HFFc6 (cell line): ENCODE measurements around the gene THSD4. TPM values are rescaled to one million over a fixed set of nuclear protein-coding genes. Genes with fewer than 3 reads are reported as not detected.

Experiments
- DNase-seq: peaks from one replicate; pipeline ENCODE4 v3.0.0-alpha.2; 2018
- H3K27ac Mint-ChIP-seq: 2 replicates; pipeline ENCODE4 v1.8.0; 2020; ENCODE audit warnings: mild to moderate bottlenecking, mixed read lengths
- H3K27me3 Mint-ChIP-seq: 2 replicates; pipeline ENCODE4 v1.8.0; 2021; ENCODE audit warnings: mild to moderate bottlenecking, moderate library complexity, mixed read lengths; ENCODE audit not compliant: insufficient read depth
- H3K36me3 Mint-ChIP-seq: 2 replicates; pipeline ENCODE4 v1.8.0; 2021; ENCODE audit warnings: low read depth, mixed read lengths
- H3K4me1 Mint-ChIP-seq: 2 replicates; pipeline ENCODE4 v1.8.0; 2020; ENCODE audit warnings: low read depth, mixed read lengths
- H3K4me3 Mint-ChIP-seq: 2 replicates; pipeline ENCODE4 v1.8.0; 2020; ENCODE audit warnings: mild to moderate bottlenecking, moderate library complexity, mixed read lengths
- H3K9me3 Mint-ChIP-seq: 2 replicates; pipeline ENCODE4 v1.8.0; 2020; ENCODE audit warnings: mild to moderate bottlenecking, mixed read lengths
- total RNA-seq, 6 experiments: library from RNA; stranded (reverse); fragmentation: NEBNext Ultra II Directional; extraction: Animal tissue kit (Norgen Biotek cat#: 25700); gene quantifications; 2 replicates in 1 of 6; 3 replicates in 5 of 6; pipeline ENCODE4 v1.2.3, GENCODE V29; 2021
- TF ChIP-seq, protein P1 (sequence below): fragments of 200-600 bp; sonication (generic); IDR thresholded peaks from 2 replicates; pipeline ENCODE4 v1.5.0; 2021; ENCODE audit warnings: antibody characterized with exemption, mild to moderate bottlenecking

The THSD4 gene
- total RNA-seq, 6 experiments from 2014 or later: 32.7 to 39.1 (median 36.4) TPM

DNA sequence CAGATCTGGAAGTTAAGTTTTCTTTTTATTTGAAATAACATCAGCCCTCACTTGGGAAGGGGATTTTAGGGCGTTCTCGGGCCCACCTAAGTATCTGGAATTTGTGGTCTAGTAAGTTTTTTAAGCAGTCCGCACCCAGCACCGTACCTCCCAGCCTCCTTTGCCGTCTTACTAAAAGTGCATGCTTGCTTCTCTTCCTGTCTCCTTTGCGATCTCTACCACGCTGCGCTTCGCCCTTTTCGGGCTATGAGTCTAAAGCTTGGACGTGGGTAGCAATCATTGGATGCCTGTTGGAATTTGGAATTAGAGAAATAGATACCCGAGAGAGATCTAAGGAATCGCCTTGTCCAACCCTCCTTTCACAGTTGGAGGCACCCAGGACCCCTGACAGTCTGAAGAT lies 1.1 kb downstream of the THSD4 start:
- H3K9me3 Mint-ChIP-seq: no peaks in the 10 kb centered on the region
- H3K36me3 Mint-ChIP-seq: peaks cover 19% of the 10 kb centered on the region; the same call in 1 of the 2 replicates
- DNase-seq: no peak
- peaks cover 57% of the 10 kb centered on the region for H3K4me1 Mint-ChIP-seq
- H3K27ac Mint-ChIP-seq: peak overlapping the region; percentile 68
- TF ChIP-seq, protein P1, sequence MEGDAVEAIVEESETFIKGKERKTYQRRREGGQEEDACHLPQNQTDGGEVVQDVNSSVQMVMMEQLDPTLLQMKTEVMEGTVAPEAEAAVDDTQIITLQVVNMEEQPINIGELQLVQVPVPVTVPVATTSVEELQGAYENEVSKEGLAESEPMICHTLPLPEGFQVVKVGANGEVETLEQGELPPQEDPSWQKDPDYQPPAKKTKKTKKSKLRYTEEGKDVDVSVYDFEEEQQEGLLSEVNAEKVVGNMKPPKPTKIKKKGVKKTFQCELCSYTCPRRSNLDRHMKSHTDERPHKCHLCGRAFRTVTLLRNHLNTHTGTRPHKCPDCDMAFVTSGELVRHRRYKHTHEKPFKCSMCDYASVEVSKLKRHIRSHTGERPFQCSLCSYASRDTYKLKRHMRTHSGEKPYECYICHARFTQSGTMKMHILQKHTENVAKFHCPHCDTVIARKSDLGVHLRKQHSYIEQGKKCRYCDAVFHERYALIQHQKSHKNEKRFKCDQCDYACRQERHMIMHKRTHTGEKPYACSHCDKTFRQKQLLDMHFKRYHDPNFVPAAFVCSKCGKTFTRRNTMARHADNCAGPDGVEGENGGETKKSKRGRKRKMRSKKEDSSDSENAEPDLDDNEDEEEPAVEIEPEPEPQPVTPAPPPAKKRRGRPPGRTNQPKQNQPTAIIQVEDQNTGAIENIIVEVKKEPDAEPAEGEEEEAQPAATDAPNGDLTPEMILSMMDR: no peak
- peaks cover 6% of the 10 kb centered on the region for H3K27me3 Mint-ChIP-seq
- H3K4me3 Mint-ChIP-seq: peak overlapping the region; percentile 89

DNA sequence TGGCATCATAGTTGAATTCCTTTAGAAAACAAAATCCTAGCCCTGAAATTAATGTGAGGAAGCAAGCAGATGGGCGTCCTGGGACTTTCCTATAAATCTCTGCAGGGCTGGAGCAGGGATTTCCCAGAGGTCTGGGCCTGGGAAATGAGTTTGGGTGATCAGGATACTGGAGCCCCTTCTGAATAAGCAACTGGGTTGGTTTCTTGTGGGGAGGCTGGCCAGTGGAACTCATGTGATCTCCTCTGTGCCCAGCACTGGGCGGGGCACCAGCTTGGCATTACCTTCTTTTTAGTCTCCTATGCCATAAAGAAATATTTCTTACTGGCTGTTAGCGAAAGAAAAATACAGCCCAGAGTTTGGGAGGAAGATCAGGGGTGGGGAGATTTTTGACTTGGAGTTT lies 1.7 kb downstream of the THSD4 start:
- Mint-ChIP-seq H3K4me1 (peaks cover 52% of the 10 kb centered on the region), H3K4me3 (peak overlapping the region; percentile 89), H3K27me3 (peaks cover 6% of the 10 kb centered on the region), H3K27ac (peak overlapping the region; percentile 68), H3K36me3 (peaks cover 22% of the 10 kb centered on the region; the same call in 1 of the 2 replicates), H3K9me3 (no peaks in the 10 kb centered on the region)
- no peak for DNase-seq
- TF ChIP-seq, protein P1: no peak

DNA sequence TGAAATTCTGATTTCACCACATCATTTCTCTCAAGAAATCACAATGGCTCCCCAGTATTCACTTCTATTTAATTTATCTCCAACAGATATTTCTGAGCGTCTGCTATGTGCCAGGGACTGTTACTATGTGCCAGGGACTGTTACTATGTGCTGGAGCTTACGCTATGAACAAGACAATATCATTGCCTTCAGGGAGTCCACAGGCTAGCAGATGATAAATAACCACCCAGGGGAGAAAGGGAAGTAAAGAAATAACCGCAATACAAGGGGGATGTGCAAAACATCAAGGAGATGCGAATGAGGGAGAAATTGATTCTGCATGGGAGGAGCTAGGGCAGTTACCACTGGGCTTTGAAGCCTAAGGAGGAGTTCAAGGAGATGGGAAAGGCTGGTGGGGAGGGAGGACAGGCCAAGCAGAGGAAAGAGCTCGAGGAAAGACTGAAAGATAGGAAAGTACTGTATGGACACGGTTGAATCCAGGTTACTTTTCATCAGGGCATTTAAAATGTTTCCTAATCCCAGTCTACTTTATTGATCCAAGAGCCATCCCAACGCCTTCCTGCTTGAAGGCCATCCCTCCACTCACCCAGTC lies 2.5 kb downstream of the THSD4 start:
- Mint-ChIP-seq H3K27ac (peak overlapping the region; percentile 0; the same call in 1 of the 2 replicates), H3K4me3 (peak overlapping the region; percentile 89; the same call in 1 of the 2 replicates), H3K4me1 (peaks cover 43% of the 10 kb centered on the region), H3K9me3 (no peaks in the 10 kb centered on the region), H3K27me3 (peaks cover 6% of the 10 kb centered on the region), H3K36me3 (peaks cover 22% of the 10 kb centered on the region; the same call in 1 of the 2 replicates)
- TF ChIP-seq, protein P1: no peak
- DNase-seq: no peak

DNA sequence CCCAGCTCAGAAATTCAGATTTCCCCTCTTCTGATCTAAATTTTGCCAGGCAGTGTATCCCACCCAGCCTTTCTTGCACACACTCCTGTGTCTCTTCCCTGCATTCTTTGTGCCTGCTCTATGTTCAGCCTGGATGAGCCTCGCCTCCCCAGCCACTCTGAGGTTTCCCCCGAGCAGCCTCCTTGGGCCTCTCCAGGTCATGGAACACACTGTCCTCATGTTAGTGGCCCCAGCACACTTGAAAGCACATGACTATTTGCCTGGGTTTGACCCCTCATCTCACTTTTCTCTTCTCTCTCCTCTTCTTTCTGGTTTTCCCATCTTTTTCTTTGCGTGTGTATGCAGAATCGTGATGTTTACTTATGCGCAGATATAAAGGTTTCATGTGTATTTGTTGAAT lies 3.1 kb downstream of the THSD4 start:
- H3K4me3 Mint-ChIP-seq: no peak overlapping the region; the same call in 1 of the 2 replicates
- no peak overlapping the region for H3K27ac Mint-ChIP-seq
- DNase-seq: no peak
- H3K36me3 Mint-ChIP-seq: peaks cover 22% of the 10 kb centered on the region; the same call in 1 of the 2 replicates
- H3K27me3 Mint-ChIP-seq: peaks cover 6% of the 10 kb centered on the region
- H3K9me3 Mint-ChIP-seq: no peaks in the 10 kb centered on the region
- TF ChIP-seq, protein P1: no peak
- H3K4me1 Mint-ChIP-seq: peaks cover 42% of the 10 kb centered on the region

DNA sequence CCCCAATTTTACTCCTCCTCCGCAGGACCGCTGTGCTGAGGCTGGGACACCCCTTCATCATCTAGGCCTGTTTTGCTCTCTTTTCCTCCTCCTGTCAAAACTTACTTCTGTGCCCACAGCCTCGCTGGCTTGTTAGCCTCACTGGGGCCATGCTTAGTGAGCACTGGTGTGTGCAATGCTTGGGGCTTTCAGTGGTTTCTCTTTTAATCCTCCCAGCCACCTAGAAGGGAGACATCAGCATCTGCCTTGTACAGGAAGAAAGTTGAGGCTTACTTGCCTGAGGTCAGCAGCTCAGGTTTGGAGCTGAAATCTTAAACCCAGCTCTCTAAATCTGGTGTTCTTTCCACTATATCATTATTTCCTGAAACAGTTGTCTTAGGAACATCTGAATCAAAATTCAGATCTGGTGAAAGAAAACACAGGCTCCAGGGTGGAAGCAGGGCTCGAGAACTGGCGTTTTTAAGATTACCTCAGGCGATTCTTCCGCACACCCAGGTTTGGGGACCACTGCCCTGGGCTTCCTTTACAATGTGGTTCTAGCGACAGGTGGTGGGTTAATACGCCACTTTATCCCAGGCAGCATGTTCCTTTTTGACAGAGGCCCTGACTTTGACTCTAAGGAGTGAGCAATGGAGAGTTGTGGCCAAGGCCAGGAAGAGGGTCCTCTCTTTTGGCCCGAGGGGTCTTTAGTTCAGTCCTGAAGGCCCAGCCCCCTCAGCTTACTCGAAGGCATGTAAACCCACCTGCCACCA lies 3.8 kb downstream of the THSD4 start:
- H3K27me3 Mint-ChIP-seq: peaks cover 6% of the 10 kb centered on the region
- TF ChIP-seq, protein P1: no peak
- H3K4me1 Mint-ChIP-seq: peaks cover 42% of the 10 kb centered on the region
- no peak overlapping the region for H3K4me3 Mint-ChIP-seq
- no peaks in the 10 kb centered on the region for H3K9me3 Mint-ChIP-seq
- DNase-seq: no peak
- no peak overlapping the region for H3K27ac Mint-ChIP-seq
- H3K36me3 Mint-ChIP-seq: peaks cover 22% of the 10 kb centered on the region; the same call in 1 of the 2 replicates
